ENCODE measurements around the gene CENPH.

DNA sequence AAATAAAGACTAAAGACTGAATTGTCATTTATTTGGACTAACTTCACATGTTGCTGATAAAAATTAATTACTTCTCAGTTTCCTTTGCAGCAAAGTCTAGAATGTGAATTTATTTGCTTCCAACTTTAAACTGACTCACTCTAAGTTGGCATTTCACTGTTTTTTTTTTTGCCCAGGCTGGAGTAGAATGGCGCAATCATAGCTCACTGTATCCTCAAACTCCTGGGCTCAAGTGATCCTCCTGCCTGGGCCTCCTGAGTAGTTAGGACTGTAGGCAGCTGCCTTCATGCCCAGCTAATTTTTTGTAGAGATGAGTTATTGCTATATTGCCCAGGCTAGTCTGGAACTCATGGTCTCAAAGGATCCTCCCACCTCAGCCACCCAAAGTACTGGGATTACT, 18.9 kb upstream of the CENPH start:
- TF ChIP-seq POLR2AphosphoS5 (IDR thresholded peaks at IDR 0.05) (no peak), POLR2A (IDR thresholded peaks at IDR 0.05) (no peak), EP300 (IDR thresholded peaks at IDR 0.05) (no peak)
- TF ChIP-seq, protein P1, sequence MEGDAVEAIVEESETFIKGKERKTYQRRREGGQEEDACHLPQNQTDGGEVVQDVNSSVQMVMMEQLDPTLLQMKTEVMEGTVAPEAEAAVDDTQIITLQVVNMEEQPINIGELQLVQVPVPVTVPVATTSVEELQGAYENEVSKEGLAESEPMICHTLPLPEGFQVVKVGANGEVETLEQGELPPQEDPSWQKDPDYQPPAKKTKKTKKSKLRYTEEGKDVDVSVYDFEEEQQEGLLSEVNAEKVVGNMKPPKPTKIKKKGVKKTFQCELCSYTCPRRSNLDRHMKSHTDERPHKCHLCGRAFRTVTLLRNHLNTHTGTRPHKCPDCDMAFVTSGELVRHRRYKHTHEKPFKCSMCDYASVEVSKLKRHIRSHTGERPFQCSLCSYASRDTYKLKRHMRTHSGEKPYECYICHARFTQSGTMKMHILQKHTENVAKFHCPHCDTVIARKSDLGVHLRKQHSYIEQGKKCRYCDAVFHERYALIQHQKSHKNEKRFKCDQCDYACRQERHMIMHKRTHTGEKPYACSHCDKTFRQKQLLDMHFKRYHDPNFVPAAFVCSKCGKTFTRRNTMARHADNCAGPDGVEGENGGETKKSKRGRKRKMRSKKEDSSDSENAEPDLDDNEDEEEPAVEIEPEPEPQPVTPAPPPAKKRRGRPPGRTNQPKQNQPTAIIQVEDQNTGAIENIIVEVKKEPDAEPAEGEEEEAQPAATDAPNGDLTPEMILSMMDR (IDR thresholded peaks at IDR 0.05): no peak

Data from sigmoid colon (tissue), 4 donors.